Mesenteric fat pad (tissue), 1 donor: ENCODE results near the gene NRSN2. TPM values are rescaled to one million over a fixed set of nuclear protein-coding genes. Genes with fewer than 3 reads are reported as not detected.

Source experiments
- DNase-seq: peaks from one replicate; pipeline ENCODE4 v3.0.0-alpha.2; 2020; ENCODE audit warnings: low spot score
- total RNA-seq: library from RNA; stranded (reverse); fragmentation: NEBNext Ultra II Directional; extraction: Animal tissue kit (Norgen Biotek cat#: 25700); gene quantifications from one replicate; pipeline ENCODE4 v1.2.1, GENCODE V29; 2021
- donor health status: DM: yes; HTN: yes; CAD: no.

NRSN2 gene
- total RNA-seq, 1 donor from 2014 or later: 21.3 TPM

GRCh38 chr20:396619-397431, 49.9 kb downstream of the NRSN2 start:
- DNase-seq: no peak

GRCh38 chr20:397432-398237, 50.7 kb downstream of the NRSN2 start:
- no peak for DNase-seq

- DNase-seq: no peak
Observed at GRCh38 chr20:399182-399707, 52.3 kb downstream of the NRSN2 start.

DNA sequence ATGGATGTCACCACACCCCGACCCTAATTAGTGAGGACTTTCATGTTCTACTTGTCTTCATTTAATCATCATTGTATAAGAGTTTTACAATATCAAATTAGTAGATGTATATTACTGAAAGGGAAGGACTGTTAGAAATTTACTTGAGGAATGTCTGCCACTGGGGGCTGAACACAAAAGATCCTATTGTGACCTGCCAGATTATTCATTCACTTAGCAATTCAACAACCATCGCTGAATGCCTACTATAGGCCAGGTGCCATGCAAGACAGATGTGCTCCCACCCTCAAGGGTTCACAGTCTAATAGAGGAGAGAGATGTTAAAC, 53.2 kb downstream of the NRSN2 start:
- no peak for DNase-seq

DNA sequence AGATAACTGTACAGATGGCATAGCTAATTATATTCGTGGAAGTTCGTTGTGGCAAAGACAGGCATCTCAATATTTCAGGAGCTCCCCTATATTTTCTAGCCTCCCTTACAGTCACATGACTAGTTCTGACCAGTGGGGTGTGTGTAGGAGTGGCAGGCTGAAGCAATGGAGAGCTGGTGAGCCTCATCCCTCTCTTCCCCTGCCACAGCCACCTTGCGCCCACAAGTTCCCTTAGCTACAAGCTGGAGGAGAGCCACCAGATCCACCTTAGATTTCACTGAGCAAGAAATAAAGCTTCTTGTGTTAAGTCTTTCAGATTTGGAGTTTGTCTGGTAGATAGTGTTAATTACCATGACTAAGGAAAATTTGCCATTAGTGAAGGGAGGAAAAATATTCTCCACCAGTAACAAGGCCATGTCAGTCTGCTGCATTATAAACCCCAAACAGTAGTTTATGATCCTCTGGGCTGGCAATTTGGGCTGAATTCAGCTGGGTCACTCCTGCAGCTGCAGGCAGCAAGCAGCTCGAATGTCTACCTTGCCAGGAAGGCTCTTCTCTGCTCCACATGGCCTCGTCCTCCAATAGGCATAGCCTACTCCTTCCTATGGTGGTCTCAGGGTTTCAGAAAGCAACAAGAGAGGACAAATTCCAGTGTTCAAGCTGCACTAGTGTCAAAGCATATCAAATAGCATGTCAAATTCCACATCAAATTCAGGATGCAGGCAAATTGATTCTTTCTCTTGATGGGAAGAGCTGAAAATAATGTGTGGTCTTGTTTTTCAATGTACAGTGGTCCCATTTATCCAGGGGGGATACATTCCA, 53.8 kb downstream of the NRSN2 start:
- no peak for DNase-seq

DNA sequence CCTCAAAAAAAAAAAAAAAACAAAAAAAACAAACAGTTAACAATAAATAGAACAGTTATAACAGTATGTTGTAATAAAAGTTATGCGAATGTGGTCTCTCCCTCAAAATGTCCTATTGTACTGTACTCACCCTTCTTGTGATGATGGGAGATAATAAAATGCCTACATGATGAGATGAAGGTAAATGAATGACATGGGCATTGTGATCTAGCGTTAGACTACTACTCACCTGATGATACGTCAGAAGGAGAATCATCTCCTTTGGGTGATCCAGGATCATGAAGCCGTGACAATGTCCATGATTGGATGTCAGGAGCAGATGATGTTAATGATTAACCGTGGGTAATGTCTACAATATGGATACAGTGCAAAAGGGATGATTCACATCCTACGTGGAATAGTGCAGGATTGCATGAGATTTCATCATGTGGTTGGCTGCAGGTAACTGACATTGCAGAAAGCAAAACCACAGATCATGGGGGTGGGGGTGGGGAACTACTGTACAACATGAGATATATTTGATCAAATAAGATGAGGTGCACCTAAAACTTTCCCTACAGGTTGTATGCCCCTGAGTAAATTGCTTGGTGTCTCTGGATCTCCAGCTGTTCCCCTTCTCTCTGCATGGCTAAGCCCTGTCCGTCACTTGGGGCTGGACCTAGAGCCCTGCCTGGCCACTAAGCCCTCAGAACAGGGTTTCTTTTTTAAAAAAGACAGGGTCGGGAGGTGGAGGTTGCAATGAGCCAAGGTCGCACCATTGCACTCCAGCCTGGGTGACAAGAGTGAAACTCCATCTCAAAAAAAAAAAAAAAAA, 55.0 kb downstream of the NRSN2 start:
- no peak for DNase-seq

GRCh38 chr20:402496-402885, 55.6 kb downstream of the NRSN2 start:
- DNase-seq: no peak

- no peak for DNase-seq
Observed at GRCh38 chr20:402898-403581, 56.1 kb downstream of the NRSN2 start.

DNA sequence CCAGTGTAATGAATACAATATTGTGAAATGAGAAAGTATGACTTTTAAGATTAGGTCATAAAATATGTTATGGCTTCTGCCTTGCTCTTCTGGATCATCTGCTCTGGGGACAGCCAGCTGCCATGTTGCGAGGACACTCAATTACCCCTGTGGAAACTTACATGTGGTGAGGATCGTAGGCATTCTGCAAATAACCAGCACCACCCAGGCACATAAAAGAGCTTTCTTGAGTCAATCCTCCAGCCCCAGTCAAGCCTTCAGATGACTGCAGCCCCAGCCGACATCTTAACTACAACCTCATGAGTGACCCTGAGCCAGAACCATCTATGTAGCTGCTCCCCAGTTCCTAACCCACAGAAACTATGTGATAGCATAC, 56.7 kb downstream of the NRSN2 start:
- DNase-seq: no peak

- DNase-seq: no peak
Observed at GRCh38 chr20:404088-404487, 57.2 kb downstream of the NRSN2 start.

Other genes starting within 250 kb of the NRSN2 start
- gene DEFB126, start 204.5 kb upstream of the NRSN2 start, total RNA-seq: not detected
- not detected for gene DEFB127, start 189.7 kb upstream of the NRSN2 start, total RNA-seq
- gene DEFB128, start 157.4 kb upstream of the NRSN2 start, total RNA-seq: not detected
- not detected for gene DEFB129, start 119.9 kb upstream of the NRSN2 start, total RNA-seq
- 1.5 TPM for gene DEFB132, start 89.4 kb upstream of the NRSN2 start, total RNA-seq
- gene C20orf96, start 56.4 kb upstream of the NRSN2 start, total RNA-seq: 5.0 TPM
- 9.1 TPM for gene ZCCHC3, start 49.5 kb upstream of the NRSN2 start, total RNA-seq
- gene SOX12, start 21.6 kb upstream of the NRSN2 start, total RNA-seq: 8.5 TPM
- gene TRIB3, start 33.6 kb downstream of the NRSN2 start, total RNA-seq: 9.4 TPM
- 60.1 TPM for gene RBCK1, start 61.2 kb downstream of the NRSN2 start, total RNA-seq
- gene TBC1D20, start 115.4 kb downstream of the NRSN2 start, total RNA-seq: 47.0 TPM
- gene CSNK2A1, start 196.7 kb downstream of the NRSN2 start, total RNA-seq: 132 TPM